Erythroblast (primary cell): Measurements from ENCODE around the gene HLF.

Source experiments
- GATA1 ChIP-seq: IDR thresholded peaks from 2 replicates; pipeline ENCODE4 v1.6.1; 2011; ENCODE audit warnings: low read depth, mild to moderate bottlenecking, control low read depth, low read length, moderate library complexity
- POLR2A ChIP-seq: IDR thresholded peaks from 2 replicates; pipeline ENCODE4 v1.6.1; 2011; ENCODE audit warnings: mild to moderate bottlenecking, low read length

DNA sequence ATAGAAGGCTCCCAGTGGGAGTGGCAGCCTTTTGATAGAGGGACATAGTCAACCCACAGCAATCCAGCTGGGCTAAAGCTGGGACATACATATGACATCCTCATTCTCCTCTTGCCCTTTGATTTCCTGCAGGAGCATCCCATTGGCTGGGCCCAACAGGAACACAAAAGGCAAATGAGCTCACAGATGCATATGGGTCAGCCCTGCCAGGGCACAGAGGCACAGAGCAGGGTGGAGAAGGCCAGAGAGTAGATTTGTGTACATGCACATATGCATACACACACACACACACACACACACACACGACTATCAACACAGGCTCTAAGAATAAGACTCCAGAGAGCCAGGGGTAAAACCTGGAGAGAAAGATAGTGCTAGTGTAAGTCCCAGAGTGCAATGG is 98.3 kb downstream of the HLF start:
- TF ChIP-seq POLR2A, result no peak
- no peak for TF ChIP-seq GATA1
